ENCODE results near the gene EEF2K. TPM values are rescaled to one million over a fixed set of nuclear protein-coding genes. Genes with fewer than 3 reads are reported as not detected.

EEF2K gene
- total and polyA plus RNA-seq, 2 of the 13 experiments (the other 11 are each of a cell fraction or from before 2014, with no cell fraction given) = 22.0 to 23.8 TPM

DNA sequence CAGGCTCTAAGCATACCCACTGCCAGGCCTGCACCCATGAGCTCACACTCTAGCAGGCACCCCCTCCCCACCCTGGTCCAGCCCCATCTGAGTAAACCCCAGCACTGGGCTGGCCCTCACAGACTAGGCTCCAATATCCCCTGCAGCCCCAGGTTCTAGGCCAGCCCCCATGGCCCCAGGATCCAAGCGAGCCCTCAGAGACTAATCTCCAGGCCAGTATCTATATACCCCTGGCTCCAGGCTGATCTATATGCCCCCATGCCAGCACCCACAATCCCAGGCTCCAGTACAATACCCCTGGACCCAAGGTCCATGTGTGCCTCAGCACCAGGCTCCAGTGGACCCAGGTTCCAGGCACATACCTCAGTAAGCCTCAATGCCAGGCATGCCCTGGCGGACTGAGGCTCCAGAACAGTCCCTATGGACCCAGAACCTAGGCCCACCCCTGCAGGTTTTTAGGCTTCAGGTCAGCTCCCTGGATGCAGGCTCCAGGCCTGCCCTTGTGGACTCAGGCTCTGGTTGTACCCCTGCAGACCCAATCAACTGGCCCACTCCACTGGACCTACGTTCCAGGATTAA is 129.7 kb downstream of the EEF2K start (continued):
- TF ChIP-seq AKAP8 (CRISPR knock-in tag; IDR thresholded peaks at IDR 0.05) = 0 out of 2 replicates have a peak, but pooled peaks have one; percentile 43

DNA sequence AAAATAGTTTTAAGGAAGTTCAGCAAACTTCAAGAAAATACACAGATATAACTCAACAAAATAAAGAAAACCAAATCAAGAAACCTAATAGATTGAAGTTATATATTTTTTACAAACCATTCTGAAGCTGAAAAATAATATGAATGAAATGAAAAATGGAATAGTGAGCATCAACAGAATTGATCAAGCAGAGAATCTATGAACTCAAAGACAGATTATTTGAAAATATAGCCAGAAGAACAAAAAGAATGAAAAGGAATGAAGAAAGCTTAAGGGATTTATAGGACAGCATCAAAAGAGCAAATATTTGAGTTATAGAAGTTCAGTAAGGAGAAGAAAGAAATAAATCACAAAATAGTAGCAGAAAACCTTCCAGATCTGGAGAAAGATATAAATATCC is 130.5 kb downstream of the EEF2K start:
- Histone ChIP-seq H3K27ac (ENCODE audit: extremely low read length, insufficient read depth, low read length) (no peak overlapping the region), H3K9ac (ENCODE audit: insufficient read depth, low read depth, low read length) (no peak overlapping the region), H4K20me1 (ENCODE audit: insufficient read depth, low read length) (no peaks in the 10 kb centered on the region), H3K36me3 (replicated peaks in 1 of 2; ENCODE audit: control insufficient read depth in 1 of 2, insufficient read depth in 2 of 2, low read length in 2 of 2) (peaks cover 25 to 50% of the 10 kb centered on the region in 2 experiments), H3K27me3 (ENCODE audit: control insufficient read depth in 1 of 2, insufficient read depth in 2 of 2, low read length in 2 of 2) (no peaks in the 10 kb centered on the region), H3K4me2 (ENCODE audit: low read depth, low read length) (no peak overlapping the region), H3K4me3 (replicated peaks in 1 of 3; ENCODE audit: insufficient read depth in 1 of 3, low read depth in 2 of 3, low read length in 3 of 3) (no peak overlapping the region), H2AFZ (ENCODE audit: low read length) (no peak overlapping the region), H3K9me3 (ENCODE audit: low read length) (peaks cover 13% of the 10 kb centered on the region), H3K79me2 (ENCODE audit: insufficient read depth, low read length) (no peaks in the 10 kb centered on the region), H3K4me1 (ENCODE audit: insufficient read depth, low read length) (no peaks in the 10 kb centered on the region)
- intact Hi-C loops (cut with micrococcal nuclease; ENCODE audit: unreplicated experiment) (no loop called here), in situ Hi-C loops (cut with HindIII; ENCODE audit: extremely low pct_ligation_motif_present, low pct_unique_long_range_greater_than_20kb) (loop anchor here (25.0 kb wide), 2 partner anchors 774 to 1174 kb away; partner anchors contain the start of genes DNAH3 and LDAF1)
- TF ChIP-seq TBX2 (CRISPR knock-in tag; IDR thresholded peaks at IDR 0.05; ENCODE audit: borderline replicate concordance) = no peak
- TF ChIP-seq ZNF160 (CRISPR knock-in tag; IDR thresholded peaks at IDR 0.05) = peak; percentile 75; the same call in 1 of the 2 replicates
- no peak for DNase-seq (ENCODE audit: low spot score)
- ATAC-seq = no peak
- POLR2A ChIA-PET = interaction anchor here (1.0 to 1.1 kb wide), 2 partner anchors 9 to 39 kb away, joined by 3 read pairs; no protein-coding TSS in a partner anchor
- no TSS peak for BruUV-seq (replicated peaks)
- CTCF ChIA-PET (ENCODE audit: low intra/inter-chr PET ratio, low total read pairs) = no interaction called here
- FAIRE-seq = no peak

DNA sequence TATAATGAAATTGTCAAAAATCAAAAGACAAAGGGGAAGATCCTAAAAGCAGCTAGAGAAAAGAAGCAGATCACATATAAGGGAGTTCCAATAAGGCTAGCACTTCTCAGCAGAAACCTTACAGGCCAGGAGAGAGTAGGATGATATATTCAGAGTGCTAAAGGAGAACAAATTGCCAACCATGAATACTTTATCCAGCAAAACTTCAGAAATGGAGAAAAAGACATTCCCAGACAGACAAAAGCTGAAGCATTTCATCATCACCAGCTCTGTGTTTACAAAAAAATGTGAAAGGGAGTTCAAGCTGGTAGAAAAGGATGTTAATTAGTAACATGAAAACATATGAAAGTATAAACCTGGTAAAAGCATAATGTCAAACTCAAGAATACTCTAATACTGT is 131.0 kb downstream of the EEF2K start:
- H3K79me2 ChIP-seq (ENCODE audit: insufficient read depth, low read length) = no peaks in the 10 kb centered on the region
- DNase-seq (ENCODE audit: low spot score) = no peak
- ChIA-PET CTCF (ENCODE audit: low intra/inter-chr PET ratio, low total read pairs) (no interaction called here), POLR2A (interaction anchor here (1.0 to 1.2 kb wide), 3 partner anchors 9 to 38 kb away, joined by 3 to 4 read pairs (median 3); no protein-coding TSS in a partner anchor)
- no peak overlapping the region for H3K4me3 ChIP-seq (replicated peaks in 1 of 3; ENCODE audit: insufficient read depth in 1 of 3, low read depth in 2 of 3, low read length in 3 of 3)
- intact Hi-C loops (cut with micrococcal nuclease; ENCODE audit: unreplicated experiment) (no loop called here), in situ Hi-C loops (cut with HindIII; ENCODE audit: extremely low pct_ligation_motif_present, low pct_unique_long_range_greater_than_20kb) (loop anchor here (25.0 kb wide), 2 partner anchors 775 to 1175 kb away; partner anchors contain the start of genes DNAH3 and LDAF1)
- no peaks in the 10 kb centered on the region for H3K27me3 ChIP-seq (ENCODE audit: control insufficient read depth in 1 of 2, insufficient read depth in 2 of 2, low read length in 2 of 2)
- FAIRE-seq = no peak
- no peak overlapping the region for H3K9ac ChIP-seq (ENCODE audit: insufficient read depth, low read depth, low read length)
- H3K36me3 ChIP-seq (replicated peaks in 1 of 2; ENCODE audit: control insufficient read depth in 1 of 2, insufficient read depth in 2 of 2, low read length in 2 of 2) = peaks cover 22 to 46% of the 10 kb centered on the region in 2 experiments
- no peak overlapping the region for H3K27ac ChIP-seq (ENCODE audit: extremely low read length, insufficient read depth, low read length)
- H4K20me1 ChIP-seq (ENCODE audit: insufficient read depth, low read length) = no peaks in the 10 kb centered on the region
- no peak for ATAC-seq
- peaks cover 13% of the 10 kb centered on the region for H3K9me3 ChIP-seq (ENCODE audit: low read length)
- no peaks in the 10 kb centered on the region for H3K4me1 ChIP-seq (ENCODE audit: insufficient read depth, low read length)
- H3K4me2 ChIP-seq (ENCODE audit: low read depth, low read length) = no peak overlapping the region
- TSS peak; percentile 18 for BruUV-seq (replicated peaks)
- H2AFZ ChIP-seq (ENCODE audit: low read length) = no peak overlapping the region
- TF ChIP-seq U2AF1 (optimal IDR thresholded peaks at IDR 0.05; ENCODE audit: low read depth, low read length) = no peak
- TF ChIP-seq, protein P1, sequence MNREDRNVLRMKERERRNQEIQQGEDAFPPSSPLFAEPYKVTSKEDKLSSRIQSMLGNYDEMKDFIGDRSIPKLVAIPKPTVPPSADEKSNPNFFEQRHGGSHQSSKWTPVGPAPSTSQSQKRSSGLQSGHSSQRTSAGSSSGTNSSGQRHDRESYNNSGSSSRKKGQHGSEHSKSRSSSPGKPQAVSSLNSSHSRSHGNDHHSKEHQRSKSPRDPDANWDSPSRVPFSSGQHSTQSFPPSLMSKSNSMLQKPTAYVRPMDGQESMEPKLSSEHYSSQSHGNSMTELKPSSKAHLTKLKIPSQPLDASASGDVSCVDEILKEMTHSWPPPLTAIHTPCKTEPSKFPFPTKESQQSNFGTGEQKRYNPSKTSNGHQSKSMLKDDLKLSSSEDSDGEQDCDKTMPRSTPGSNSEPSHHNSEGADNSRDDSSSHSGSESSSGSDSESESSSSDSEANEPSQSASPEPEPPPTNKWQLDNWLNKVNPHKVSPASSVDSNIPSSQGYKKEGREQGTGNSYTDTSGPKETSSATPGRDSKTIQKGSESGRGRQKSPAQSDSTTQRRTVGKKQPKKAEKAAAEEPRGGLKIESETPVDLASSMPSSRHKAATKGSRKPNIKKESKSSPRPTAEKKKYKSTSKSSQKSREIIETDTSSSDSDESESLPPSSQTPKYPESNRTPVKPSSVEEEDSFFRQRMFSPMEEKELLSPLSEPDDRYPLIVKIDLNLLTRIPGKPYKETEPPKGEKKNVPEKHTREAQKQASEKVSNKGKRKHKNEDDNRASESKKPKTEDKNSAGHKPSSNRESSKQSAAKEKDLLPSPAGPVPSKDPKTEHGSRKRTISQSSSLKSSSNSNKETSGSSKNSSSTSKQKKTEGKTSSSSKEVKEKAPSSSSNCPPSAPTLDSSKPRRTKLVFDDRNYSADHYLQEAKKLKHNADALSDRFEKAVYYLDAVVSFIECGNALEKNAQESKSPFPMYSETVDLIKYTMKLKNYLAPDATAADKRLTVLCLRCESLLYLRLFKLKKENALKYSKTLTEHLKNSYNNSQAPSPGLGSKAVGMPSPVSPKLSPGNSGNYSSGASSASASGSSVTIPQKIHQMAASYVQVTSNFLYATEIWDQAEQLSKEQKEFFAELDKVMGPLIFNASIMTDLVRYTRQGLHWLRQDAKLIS (CRISPR knock-in tag; IDR thresholded peaks at IDR 0.05) = no peak

All from HepG2 (cell line).